ENCODE data around the gene TSPAN9.

DNA sequence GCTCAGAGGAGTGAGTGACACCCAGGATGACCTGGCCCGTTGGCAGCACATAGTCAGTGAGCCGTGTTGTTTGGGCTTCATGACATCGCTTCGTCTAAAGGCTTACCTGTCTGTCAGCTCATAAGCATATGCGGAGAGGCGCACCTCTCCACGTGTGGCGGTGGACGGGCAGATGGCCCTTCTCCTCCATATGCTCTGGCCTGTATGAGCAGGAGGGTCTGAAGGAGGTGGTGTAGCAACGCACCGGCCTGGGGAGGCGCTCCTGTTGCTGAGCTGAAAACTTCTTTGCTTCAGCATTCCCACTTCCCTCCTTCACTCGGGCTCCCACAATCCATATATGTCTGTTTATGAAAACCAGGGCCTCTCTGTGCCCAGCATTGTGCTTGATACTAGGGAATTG lies 186.1 kb downstream of the TSPAN9 start:
- TF ChIP-seq, protein P1, sequence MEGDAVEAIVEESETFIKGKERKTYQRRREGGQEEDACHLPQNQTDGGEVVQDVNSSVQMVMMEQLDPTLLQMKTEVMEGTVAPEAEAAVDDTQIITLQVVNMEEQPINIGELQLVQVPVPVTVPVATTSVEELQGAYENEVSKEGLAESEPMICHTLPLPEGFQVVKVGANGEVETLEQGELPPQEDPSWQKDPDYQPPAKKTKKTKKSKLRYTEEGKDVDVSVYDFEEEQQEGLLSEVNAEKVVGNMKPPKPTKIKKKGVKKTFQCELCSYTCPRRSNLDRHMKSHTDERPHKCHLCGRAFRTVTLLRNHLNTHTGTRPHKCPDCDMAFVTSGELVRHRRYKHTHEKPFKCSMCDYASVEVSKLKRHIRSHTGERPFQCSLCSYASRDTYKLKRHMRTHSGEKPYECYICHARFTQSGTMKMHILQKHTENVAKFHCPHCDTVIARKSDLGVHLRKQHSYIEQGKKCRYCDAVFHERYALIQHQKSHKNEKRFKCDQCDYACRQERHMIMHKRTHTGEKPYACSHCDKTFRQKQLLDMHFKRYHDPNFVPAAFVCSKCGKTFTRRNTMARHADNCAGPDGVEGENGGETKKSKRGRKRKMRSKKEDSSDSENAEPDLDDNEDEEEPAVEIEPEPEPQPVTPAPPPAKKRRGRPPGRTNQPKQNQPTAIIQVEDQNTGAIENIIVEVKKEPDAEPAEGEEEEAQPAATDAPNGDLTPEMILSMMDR (IDR thresholded peaks at IDR 0.05; ENCODE audit: insufficient read depth, low read length) = no peak
- TF ChIP-seq, protein P2, sequence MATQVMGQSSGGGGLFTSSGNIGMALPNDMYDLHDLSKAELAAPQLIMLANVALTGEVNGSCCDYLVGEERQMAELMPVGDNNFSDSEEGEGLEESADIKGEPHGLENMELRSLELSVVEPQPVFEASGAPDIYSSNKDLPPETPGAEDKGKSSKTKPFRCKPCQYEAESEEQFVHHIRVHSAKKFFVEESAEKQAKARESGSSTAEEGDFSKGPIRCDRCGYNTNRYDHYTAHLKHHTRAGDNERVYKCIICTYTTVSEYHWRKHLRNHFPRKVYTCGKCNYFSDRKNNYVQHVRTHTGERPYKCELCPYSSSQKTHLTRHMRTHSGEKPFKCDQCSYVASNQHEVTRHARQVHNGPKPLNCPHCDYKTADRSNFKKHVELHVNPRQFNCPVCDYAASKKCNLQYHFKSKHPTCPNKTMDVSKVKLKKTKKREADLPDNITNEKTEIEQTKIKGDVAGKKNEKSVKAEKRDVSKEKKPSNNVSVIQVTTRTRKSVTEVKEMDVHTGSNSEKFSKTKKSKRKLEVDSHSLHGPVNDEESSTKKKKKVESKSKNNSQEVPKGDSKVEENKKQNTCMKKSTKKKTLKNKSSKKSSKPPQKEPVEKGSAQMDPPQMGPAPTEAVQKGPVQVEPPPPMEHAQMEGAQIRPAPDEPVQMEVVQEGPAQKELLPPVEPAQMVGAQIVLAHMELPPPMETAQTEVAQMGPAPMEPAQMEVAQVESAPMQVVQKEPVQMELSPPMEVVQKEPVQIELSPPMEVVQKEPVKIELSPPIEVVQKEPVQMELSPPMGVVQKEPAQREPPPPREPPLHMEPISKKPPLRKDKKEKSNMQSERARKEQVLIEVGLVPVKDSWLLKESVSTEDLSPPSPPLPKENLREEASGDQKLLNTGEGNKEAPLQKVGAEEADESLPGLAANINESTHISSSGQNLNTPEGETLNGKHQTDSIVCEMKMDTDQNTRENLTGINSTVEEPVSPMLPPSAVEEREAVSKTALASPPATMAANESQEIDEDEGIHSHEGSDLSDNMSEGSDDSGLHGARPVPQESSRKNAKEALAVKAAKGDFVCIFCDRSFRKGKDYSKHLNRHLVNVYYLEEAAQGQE (IDR thresholded peaks at IDR 0.05; ENCODE audit: insufficient replicate concordance, low read depth) = no peak
- no peak for TF ChIP-seq POLR2AphosphoS5 (IDR thresholded peaks at IDR 0.05; ENCODE audit: low read depth)
- TF ChIP-seq GABPA (IDR thresholded peaks at IDR 0.05; ENCODE audit: low read depth) = no peak
